GM12878 (cell line): ENCODE measurements around the gene TET3. TPM values are rescaled to one million over a fixed set of nuclear protein-coding genes. Genes with fewer than 3 reads are reported as not detected.

Experiments used
- ATAC-seq: fragments of 200-7000 bp; cut with Tn5 transposase; 3 replicates; pipeline ENCODE4 v1.9.1; 2020; ENCODE audit warnings: mild to moderate bottlenecking, moderate library complexity
- BruUV-seq: library from RNA; stranded (reverse); fragments of 400-500 nt; replicated peaks from 2 replicates; lab custom pipeline; 2021; lab: Mats Ljungman, UMichigan
- CTCF ChIA-PET: fragments of 300-600 bp; sonication (Branson Sonifier 250); formaldehyde crosslinking; extraction: SDS; loops from one replicate; lab custom pipeline; 2021; ENCODE audit warnings: inconsistent platforms; lab: Yijun Ruan, JAX
- POLR2A ChIA-PET: fragments of 350-600 bp; formaldehyde crosslinking; extraction: SDS; loops from one replicate; lab custom pipeline; 2021; ENCODE audit warnings: inconsistent platforms; lab: Charles Lee
- RAD21 ChIA-PET: fragments of 300-600 bp; sonication (Branson Sonifier 250); formaldehyde crosslinking; loops from one replicate; lab custom pipeline; 2023; ENCODE audit warnings: antibody characterized with exemption; ENCODE audit not compliant: unreplicated experiment; lab: Charles Lee
- SMC1A ChIA-PET: fragments of 300-600 bp; sonication (Branson Sonifier 250); formaldehyde crosslinking; loops from one replicate; lab custom pipeline; 2023; ENCODE audit not compliant: unreplicated experiment, uncharacterized antibody; lab: Charles Lee
- DNase-seq: peaks from one replicate; pipeline ENCODE4 v3.0.0-alpha.2; 2011; ENCODE audit warnings: low read depth, low spot score
- FAIRE-seq: peaks from 3 replicates; lab custom pipeline; 2011; peaks lifted over from hg19 to GRCh38; lab: Jason Lieb, UNC
- H2AFZ ChIP-seq: 2 replicates; pipeline ENCODE4 v1.6.0; 2011; ENCODE audit warnings: low read depth, low read length, control low read depth; ENCODE audit not compliant: control insufficient read depth
- H3K27ac ChIP-seq: 2 replicates; pipeline ENCODE4 v1.5.1; 2011; ENCODE audit warnings: control low read depth; ENCODE audit not compliant: control insufficient read depth, insufficient read depth
- H3K27me3 ChIP-seq, 2 experiments: replicated peaks in 1 of 2; 2 replicates each; pipeline versions ENCODE4 v1.6.0 to v1.6.1; 2011; ENCODE audit warnings: low read length in 1 of 2; ENCODE audit not compliant: control insufficient read depth in 2 of 2, insufficient read depth in 2 of 2
- H3K36me3 ChIP-seq, 2 experiments: 2 replicates each; pipeline ENCODE4 v1.5.1; 2011; ENCODE audit warnings: low read length in 1 of 2; ENCODE audit not compliant: control insufficient read depth in 2 of 2, insufficient read depth in 2 of 2
- H3K4me1 ChIP-seq: 2 replicates; pipeline ENCODE4 v1.6.1; 2011; ENCODE audit warnings: mild to moderate bottlenecking, low read length, moderate library complexity, mixed read lengths; ENCODE audit not compliant: control insufficient read depth, insufficient read depth
- H3K4me2 ChIP-seq: 2 replicates; pipeline ENCODE4 v1.6.0; 2011; ENCODE audit warnings: control low read depth; ENCODE audit not compliant: control insufficient read depth, insufficient read depth
- H3K4me3 ChIP-seq: fragments of 200-600 bp; sonication (generic); 2 replicates; pipeline ENCODE4 v1.5.1; 2016
- H3K79me2 ChIP-seq: 2 replicates; pipeline ENCODE4 v1.6.0; 2011; ENCODE audit warnings: low read length; ENCODE audit not compliant: control insufficient read depth, insufficient read depth
- H3K9ac ChIP-seq: 2 replicates; pipeline ENCODE4 v1.8.0; 2011; ENCODE audit warnings: low read length, control low read depth, mixed read lengths; ENCODE audit not compliant: control insufficient read depth, insufficient read depth
- H3K9me3 ChIP-seq: replicated peaks from 3 replicates; pipeline ENCODE4 v1.5.1; 2011; ENCODE audit warnings: mild to moderate bottlenecking, low read length; ENCODE audit not compliant: control insufficient read depth, insufficient read depth
- H4K20me1 ChIP-seq: 2 replicates; pipeline ENCODE4 v1.6.0; 2011; ENCODE audit not compliant: control insufficient read depth, insufficient read depth
- CBFB ChIP-seq: IDR thresholded peaks from 2 replicates; pipeline ENCODE4 v1.6.1; 2016; ENCODE audit warnings: antibody characterized with exemption, low read depth
- CHD4 ChIP-seq: fragments of 200-600 bp; sonication (generic); IDR thresholded peaks from 2 replicates; pipeline ENCODE4 v1.6.1; 2016; ENCODE audit warnings: mild to moderate bottlenecking
- DPF2 ChIP-seq: fragments of 450-650 bp; IDR thresholded peaks from 2 replicates; pipeline ENCODE4 v1.6.1; 2017; ENCODE audit warnings: mild to moderate bottlenecking
- HDAC6 ChIP-seq: fragments of 200-600 bp; sonication (generic); IDR thresholded peaks from one replicate; pipeline ENCODE4 v1.8.0; 2017; ENCODE audit warnings: antibody characterized with exemption; ENCODE audit not compliant: unreplicated experiment
- IKZF1 ChIP-seq: fragments of 450-650 bp; conservative IDR thresholded peaks from 2 replicates; pipeline ENCODE4 v1.6.1; 2017; ENCODE audit warnings: antibody characterized with exemption, mild to moderate bottlenecking
- MEF2A ChIP-seq: IDR thresholded peaks from 2 replicates; pipeline ENCODE4 v1.6.1; 2011; ENCODE audit warnings: low read depth, mild to moderate bottlenecking, low read length, moderate library complexity; ENCODE audit not compliant: insufficient read depth
- NFIC ChIP-seq: IDR thresholded peaks from 2 replicates; pipeline ENCODE4 v1.6.1; 2012; ENCODE audit warnings: low read depth, mild to moderate bottlenecking, inconsistent platforms, low read length, moderate library complexity
- PAX5 ChIP-seq: IDR thresholded peaks from 2 replicates; pipeline ENCODE4 v1.6.1; 2011; ENCODE audit warnings: low read depth, low read length, borderline replicate concordance
- POLR2AphosphoS5 ChIP-seq: IDR thresholded peaks from 2 replicates; pipeline ENCODE4 v1.6.1; 2011; ENCODE audit warnings: mild to moderate bottlenecking, low read length, inconsistent platforms
- RAD51 ChIP-seq: fragments of 450-650 bp; IDR thresholded peaks from 2 replicates; pipeline ENCODE4 v1.6.1; 2016; ENCODE audit warnings: moderate library complexity, mild to moderate bottlenecking, inconsistent platforms
- SMARCA5 ChIP-seq: fragments of 450-650 bp; IDR thresholded peaks from 2 replicates; pipeline ENCODE4 v1.6.1; 2017; ENCODE audit warnings: mild to moderate bottlenecking
- SMC3 ChIP-seq: IDR thresholded peaks from 2 replicates; pipeline ENCODE4 v1.6.1; 2011; ENCODE audit warnings: low read length, improper control_type of control experiment, borderline replicate concordance
- SREBF1 ChIP-seq: IDR thresholded peaks from 2 replicates; pipeline ENCODE4 v1.6.1; 2012; ENCODE audit warnings: mild to moderate bottlenecking, low read length
- TAF1 ChIP-seq: IDR thresholded peaks from 2 replicates; pipeline ENCODE4 v1.6.1; 2011; ENCODE audit warnings: mild to moderate bottlenecking, low read depth, low read length, borderline replicate concordance
- ZNF207 ChIP-seq: fragments of 450-650 bp; IDR thresholded peaks from 2 replicates; pipeline ENCODE4 v1.6.1; 2014; ENCODE audit warnings: antibody characterized with exemption, mild to moderate bottlenecking, borderline replicate concordance
- WGBS: methylation state at CpG from one replicate; pipeline ENCODE4 v1.1.6; 2016; ENCODE audit warnings: low lambda C conversion rate; ENCODE audit not compliant: insufficient replicate concordance, insufficient coverage; ENCODE audit errors: missing lambda C conversion rate; 5-methylcytosine and 5-hydroxymethylcytosine counted together
- in situ Hi-C: fragments of 300-500 bp; cut with MboI; formaldehyde crosslinking; loops from 9 replicates; pipeline ENCODE4 v1.14.3; 2018; ENCODE audit warnings: mixed read lengths
- intact Hi-C: fragments of 100-400 bp; cut with micrococcal nuclease; formaldehyde crosslinking; loops from one replicate; pipeline ENCODE4 v1.14.2; 2022; ENCODE audit not compliant: unreplicated experiment
- polyA plus RNA-seq, 11 experiments: library from polyadenylated mRNA; depleted of rRNA in 4 of 11; unstranded in 6 of 11; stranded (reverse) in 5 of 11; fragments of >200 nt; fragmentation: Nextera tagmentation in 4 of 11; fragmentation: Illumina TruSeq in 1 of 11; extraction: Ambion mirVana in 4 of 11; extraction: Trizol in 1 of 11; gene quantifications; 1 replicate in 1 of 11; 2 replicates in 10 of 11; pipeline versions ENCODE4 v1.2.1 to v1.2.3, GENCODE V29; 2011 to 2016; ENCODE audit warnings: inconsistent platforms in 2 of 11, missing spikeins in 2 of 11, low read depth in 1 of 11
- total RNA-seq, 4 experiments: library from RNA; depleted of rRNA in 3 of 4; stranded (reverse); fragments of >200 nt in 3 of 4; fragmentation: Illumina TruSeq in 1 of 4; extraction: Trizol in 1 of 4; gene quantifications; 2 replicates each; pipeline versions ENCODE4 v1.2.1 to v1.2.3, GENCODE V29; 2013 to 2021
- TF ChIP-seq, protein P1 (sequence below), 3 experiments: IDR thresholded peaks in 2 of 3; conservative IDR thresholded peaks in 1 of 3; 2 replicates each; pipeline ENCODE4 v1.5.1; 2011; ENCODE audit warnings: low read depth in 3 of 3, low read length in 3 of 3, mild to moderate bottlenecking in 3 of 3, control low read depth in 2 of 3, moderate library complexity in 2 of 3, inconsistent platforms in 1 of 3, mixed read lengths in 1 of 3; ENCODE audit not compliant: control insufficient read depth in 2 of 3, insufficient read depth in 1 of 3; ENCODE audit errors: extremely low read depth in 1 of 3
- TF ChIP-seq, protein P2 (sequence below): fragments of 450-650 bp; IDR thresholded peaks from 2 replicates; pipeline ENCODE4 v1.6.1; 2017; ENCODE audit warnings: mild to moderate bottlenecking

The TET3 gene
- total and polyA plus RNA-seq, 10 of the 15 experiments (the other 5 are each of a cell fraction or from before 2014, with no cell fraction given) = 0.77 to 25.9 (median 8.5) TPM

DNA sequence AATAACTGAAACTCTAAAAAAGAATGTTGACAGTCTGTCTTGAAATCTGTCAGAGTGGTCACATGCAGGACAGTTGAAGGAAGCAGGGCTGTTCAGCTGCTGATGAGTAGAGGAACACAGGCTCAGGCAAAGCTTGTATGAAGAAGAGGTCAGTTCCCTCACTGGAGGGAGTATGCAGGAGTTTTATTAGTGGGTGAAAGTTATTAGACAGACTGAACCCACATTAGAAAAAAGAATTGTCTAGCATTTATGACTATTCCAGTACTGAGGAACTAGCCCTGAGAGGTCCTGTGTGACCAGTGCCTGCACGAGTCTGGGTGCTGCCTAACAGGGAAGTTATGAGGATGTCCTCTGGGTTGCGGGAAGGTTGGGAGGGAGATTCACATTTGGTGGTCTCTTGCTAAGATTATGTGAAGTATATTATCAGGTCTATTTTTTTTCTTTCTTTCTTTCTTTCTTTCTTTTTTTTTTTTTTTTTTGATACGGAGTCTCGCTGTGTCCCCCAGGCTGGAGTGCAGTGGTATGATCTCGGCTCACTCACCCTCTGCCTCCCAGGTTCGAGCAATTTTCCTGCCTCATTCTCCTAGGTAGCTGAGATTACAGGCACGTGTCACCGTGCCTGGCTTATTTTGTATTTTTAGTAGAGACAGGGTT, 9.6 kb downstream of the TET3 start:
- SMC1A ChIA-PET = interaction anchor here (0.6 to 3.7 kb wide), 8 partner anchors 11 to 166 kb away, joined by 3 to 45 read pairs (median 3); partner anchors contain the start of gene STAMBP

DNA sequence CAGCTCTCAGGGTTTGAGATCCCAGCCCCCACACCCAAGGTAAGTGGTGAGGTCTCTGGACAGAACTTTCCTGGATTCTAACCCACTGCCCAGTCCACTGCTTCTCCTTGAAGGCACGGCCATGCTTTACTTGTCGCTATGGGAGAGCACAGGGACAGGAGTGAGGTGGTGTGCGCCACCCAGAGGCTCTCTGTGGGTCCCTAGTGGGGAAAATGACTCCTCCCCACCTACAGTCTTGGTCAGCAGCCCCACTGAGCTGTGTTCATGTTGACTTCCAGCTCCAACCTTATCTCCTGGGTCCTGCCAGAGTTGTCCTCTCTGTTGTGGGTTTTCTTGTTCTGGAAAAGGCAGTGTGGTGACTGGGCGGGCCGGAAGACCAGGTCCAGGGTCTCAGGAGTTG, 11.1 kb downstream of the TET3 start:
- no peaks in the 10 kb centered on the region for H3K27me3 ChIP-seq
- no TSS peak for BruUV-seq
- H3K4me3 ChIP-seq = no peak overlapping the region
- H3K9ac ChIP-seq = no peak overlapping the region
- ATAC-seq (peak; percentile 76), FAIRE-seq (no peak), DNase-seq (no peak)
- H3K36me3 ChIP-seq = peaks cover 13 to 28% of the 10 kb centered on the region in 2 experiments
- peak overlapping the region; percentile 48 for H3K4me2 ChIP-seq
- H3K9me3 ChIP-seq = peaks cover 7% of the 10 kb centered on the region; the same call in 2 of the 3 replicates
- RAD21 ChIA-PET = interaction anchor here (0.8 to 5.3 kb wide), 15 partner anchors 8 to 395 kb away, joined by 3 to 40 read pairs (median 6); partner anchors contain the start of gene STAMBP
- intact Hi-C loops (no loop called here), in situ Hi-C loops (no loop called here)
- H3K4me1 ChIP-seq = peaks cover 33% of the 10 kb centered on the region
- CTCF ChIA-PET = interaction anchor here (0.6 to 4.3 kb wide), 36 partner anchors 8 to 402 kb away, joined by 3 to 40 read pairs (median 4); partner anchors contain the start of genes DGUOK and STAMBP
- SMC1A ChIA-PET = interaction anchor here (0.6 to 3.7 kb wide), 22 partner anchors 8 to 172 kb away, joined by 3 to 45 read pairs (median 4); partner anchors contain the start of genes BOLA3 and STAMBP
- WGBS = 85% methylated on average over 5 of the region's 5 CpGs
- H4K20me1 ChIP-seq = peaks cover 29% of the 10 kb centered on the region
- H2AFZ ChIP-seq = no peak overlapping the region
- POLR2A ChIA-PET = interaction anchor here (0.5 to 2.5 kb wide), 2 partner anchors 8 to 29 kb away, joined by 3 to 7 read pairs; no protein-coding TSS in a partner anchor
- peaks cover 96% of the 10 kb centered on the region for H3K79me2 ChIP-seq
- no peak overlapping the region for H3K27ac ChIP-seq
- TF ChIP-seq, protein P1, sequence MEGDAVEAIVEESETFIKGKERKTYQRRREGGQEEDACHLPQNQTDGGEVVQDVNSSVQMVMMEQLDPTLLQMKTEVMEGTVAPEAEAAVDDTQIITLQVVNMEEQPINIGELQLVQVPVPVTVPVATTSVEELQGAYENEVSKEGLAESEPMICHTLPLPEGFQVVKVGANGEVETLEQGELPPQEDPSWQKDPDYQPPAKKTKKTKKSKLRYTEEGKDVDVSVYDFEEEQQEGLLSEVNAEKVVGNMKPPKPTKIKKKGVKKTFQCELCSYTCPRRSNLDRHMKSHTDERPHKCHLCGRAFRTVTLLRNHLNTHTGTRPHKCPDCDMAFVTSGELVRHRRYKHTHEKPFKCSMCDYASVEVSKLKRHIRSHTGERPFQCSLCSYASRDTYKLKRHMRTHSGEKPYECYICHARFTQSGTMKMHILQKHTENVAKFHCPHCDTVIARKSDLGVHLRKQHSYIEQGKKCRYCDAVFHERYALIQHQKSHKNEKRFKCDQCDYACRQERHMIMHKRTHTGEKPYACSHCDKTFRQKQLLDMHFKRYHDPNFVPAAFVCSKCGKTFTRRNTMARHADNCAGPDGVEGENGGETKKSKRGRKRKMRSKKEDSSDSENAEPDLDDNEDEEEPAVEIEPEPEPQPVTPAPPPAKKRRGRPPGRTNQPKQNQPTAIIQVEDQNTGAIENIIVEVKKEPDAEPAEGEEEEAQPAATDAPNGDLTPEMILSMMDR (IDR thresholded peaks at IDR 0.05 in 2 of 3, conservative IDR thresholded peaks at IDR 0.05 in 1 of 3; ENCODE audit: control insufficient read depth in 2 of 3, extremely low read depth in 1 of 3, insufficient read depth in 1 of 3, low read depth in 3 of 3, low read length in 3 of 3) = peak; percentile 24 to 55 (median 47); a peak in 4 of 6 replicates
- TF ChIP-seq CBFB (no peak), SREBF1 (no peak), SMC3 (peak; percentile 41; the same call in 1 of the 2 replicates), TAF1 (no peak), ZNF207 (no peak), CHD4 (no peak)
- TF ChIP-seq, protein P2, sequence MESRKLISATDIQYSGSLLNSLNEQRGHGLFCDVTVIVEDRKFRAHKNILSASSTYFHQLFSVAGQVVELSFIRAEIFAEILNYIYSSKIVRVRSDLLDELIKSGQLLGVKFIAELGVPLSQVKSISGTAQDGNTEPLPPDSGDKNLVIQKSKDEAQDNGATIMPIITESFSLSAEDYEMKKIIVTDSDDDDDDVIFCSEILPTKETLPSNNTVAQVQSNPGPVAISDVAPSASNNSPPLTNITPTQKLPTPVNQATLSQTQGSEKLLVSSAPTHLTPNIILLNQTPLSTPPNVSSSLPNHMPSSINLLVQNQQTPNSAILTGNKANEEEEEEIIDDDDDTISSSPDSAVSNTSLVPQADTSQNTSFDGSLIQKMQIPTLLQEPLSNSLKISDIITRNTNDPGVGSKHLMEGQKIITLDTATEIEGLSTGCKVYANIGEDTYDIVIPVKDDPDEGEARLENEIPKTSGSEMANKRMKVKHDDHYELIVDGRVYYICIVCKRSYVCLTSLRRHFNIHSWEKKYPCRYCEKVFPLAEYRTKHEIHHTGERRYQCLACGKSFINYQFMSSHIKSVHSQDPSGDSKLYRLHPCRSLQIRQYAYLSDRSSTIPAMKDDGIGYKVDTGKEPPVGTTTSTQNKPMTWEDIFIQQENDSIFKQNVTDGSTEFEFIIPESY = no peak

More for the DNA sequence above, 9.6 kb downstream of the TET3 start:
- H3K9ac ChIP-seq = peak overlapping the region; percentile 4; the same call in 1 of the 2 replicates
- H3K36me3 ChIP-seq = peaks cover 10 to 36% of the 10 kb centered on the region in 2 experiments
- DNase-seq (no peak), ATAC-seq (peak; percentile 47), FAIRE-seq (no peak)
- H3K4me3 ChIP-seq = peak overlapping the region; percentile 21; the same call in 1 of the 2 replicates
- peaks cover 8% of the 10 kb centered on the region; the same call in 2 of the 3 replicates for H3K9me3 ChIP-seq
- H2AFZ ChIP-seq = no peak overlapping the region
- intact Hi-C loops = no loop called here
- CTCF ChIA-PET = interaction anchor here (0.7 to 4.3 kb wide), 6 partner anchors 10 to 171 kb away, joined by 3 to 40 read pairs (median 6); no protein-coding TSS in a partner anchor
- no peaks in the 10 kb centered on the region for H3K27me3 ChIP-seq
- peaks cover 97% of the 10 kb centered on the region for H3K79me2 ChIP-seq
- in situ Hi-C loops = no loop called here
- RAD21 ChIA-PET = interaction anchor here (0.9 to 5.3 kb wide), 6 partner anchors 8 to 170 kb away, joined by 3 to 40 read pairs (median 4); partner anchors contain the start of gene STAMBP
- POLR2A ChIA-PET = interaction anchor here (1.0 kb wide), 1 partner anchor 32 kb away, joined by 5 read pairs; no protein-coding TSS in a partner anchor
- no peak overlapping the region; the same call in 1 of the 2 replicates for H3K27ac ChIP-seq
- peaks cover 29% of the 10 kb centered on the region for H4K20me1 ChIP-seq
- peak overlapping the region; percentile 59 for H3K4me2 ChIP-seq
- BruUV-seq = no TSS peak
- TF ChIP-seq POLR2AphosphoS5 (no peak), HDAC6 (no peak), MEF2A (no peak), IKZF1 (no peak), SMARCA5 (no peak), RAD51 (no peak; the same call in 1 of the 2 replicates), NFIC (no peak), DPF2 (no peak), PAX5 (no peak)
- WGBS = 94% methylated on average over 6 of the region's 8 CpGs
- peaks cover 33% of the 10 kb centered on the region for H3K4me1 ChIP-seq
